BLaER1 treated with 17β-estradiol and CSF1 and Interleukin-3, amounts not matched to agents 10 nM and 100 nM (cell line): ENCODE measurements around the gene FHOD3.
A peak's percentile ranks its signal among the peaks of the same experiment; 100 is the strongest.

Experiments used
- H3K27ac ChIP-seq, 11 experiments: shearing (Covaris generic); formaldehyde crosslinking; 2 replicates each; pipeline ENCODE4 v1.8.1; 2022
- H3K27me3 ChIP-seq, 11 experiments: shearing (Covaris generic); formaldehyde crosslinking; 2 replicates each; pipeline ENCODE4 v1.8.1; 2022
- H3K36me3 ChIP-seq, 11 experiments: shearing (Covaris generic); formaldehyde crosslinking; 2 replicates each; pipeline ENCODE4 v1.8.1; 2022
- H3K4me1 ChIP-seq, 10 experiments: shearing (Covaris generic); formaldehyde crosslinking; 2 replicates each; pipeline ENCODE4 v1.8.1; 2022
- H3K4me2 ChIP-seq, 11 experiments: shearing (Covaris generic); formaldehyde crosslinking; 2 replicates each; pipeline ENCODE4 v1.8.1; 2022
- H3K4me3 ChIP-seq, 10 experiments: shearing (Covaris generic); formaldehyde crosslinking; 2 replicates each; pipeline ENCODE4 v1.8.1; 2022
- H3K9ac ChIP-seq, 11 experiments: shearing (Covaris generic); formaldehyde crosslinking; 2 replicates each; pipeline ENCODE4 v1.8.1; 2022
- H3K9me3 ChIP-seq, 11 experiments: shearing (Covaris generic); formaldehyde crosslinking; replicated peaks in 1 of 11; 2 replicates each; pipeline ENCODE4 v1.8.1; 2022
- H4K20me1 ChIP-seq, 11 experiments: shearing (Covaris generic); formaldehyde crosslinking; 2 replicates each; pipeline ENCODE4 v1.8.1; 2022
- Cebpa-rat ChIP-seq, 11 experiments: shearing (Covaris generic); IDR thresholded peaks; 2 replicates each; pipeline ENCODE4 v1.8.1; 2022

The FHOD3 gene

GRCh38 chr18:36364911-36365624 is 67.6 kb downstream of the FHOD3 start:
- TF ChIP-seq Cebpa-rat (IDR thresholded peaks at IDR 0.05) = no peak
- Histone ChIP-seq H3K36me3 (no peaks in the 10 kb centered on the region), H4K20me1 (no peaks in the 10 kb centered on the region), H3K9ac (no peak overlapping the region), H3K4me1 (no peaks in the 10 kb centered on the region), H3K9me3 (peaks cover 0 to 14% (median 5%) of the 10 kb centered on the region in 11 experiments; a peak in 11 of 22 replicates), H3K4me3 (no peak overlapping the region), H3K27me3 (peaks cover 0 to 5% (median 0%) of the 10 kb centered on the region in 11 experiments; a peak in 1 of 22 replicates), H3K4me2 (no peak overlapping the region), H3K27ac (no peak overlapping the region)

GRCh38 chr18:36365836-36366775 is 68.6 kb downstream of the FHOD3 start:
- H3K4me3 ChIP-seq = no peak overlapping the region
- TF ChIP-seq Cebpa-rat (IDR thresholded peaks at IDR 0.05) = no peak
- H3K4me1 ChIP-seq = no peaks in the 10 kb centered on the region
- peaks cover 0 to 15% (median 0%) of the 10 kb centered on the region in 11 experiments; a peak in 2 of 22 replicates for H3K27me3 ChIP-seq
- H4K20me1 ChIP-seq = no peaks in the 10 kb centered on the region
- no peak overlapping the region for H3K9ac ChIP-seq
- H3K9me3 ChIP-seq = peaks cover 0 to 22% (median 11%) of the 10 kb centered on the region in 11 experiments; a peak in 18 of 22 replicates
- H3K27ac ChIP-seq = no peak overlapping the region
- no peaks in the 10 kb centered on the region for H3K36me3 ChIP-seq
- no peak overlapping the region for H3K4me2 ChIP-seq

GRCh38 chr18:36366994-36367839 is 69.7 kb downstream of the FHOD3 start:
- H3K9ac ChIP-seq = no peak overlapping the region
- H3K36me3 ChIP-seq = no peaks in the 10 kb centered on the region
- peaks cover 0 to 27% (median 0%) of the 10 kb centered on the region in 11 experiments; a peak in 7 of 22 replicates for H3K27me3 ChIP-seq
- H3K27ac ChIP-seq = no peak overlapping the region
- no peak overlapping the region for H3K4me2 ChIP-seq
- no peaks in the 10 kb centered on the region for H4K20me1 ChIP-seq
- H3K9me3 ChIP-seq = peaks cover 0 to 31% (median 15%) of the 10 kb centered on the region in 11 experiments; a peak in 18 of 22 replicates
- no peak overlapping the region for H3K4me3 ChIP-seq
- TF ChIP-seq Cebpa-rat (IDR thresholded peaks at IDR 0.05) = no peak
- H3K4me1 ChIP-seq = peaks cover 0 to 5% (median under 1%) of the 10 kb centered on the region in 10 experiments; a peak in 4 of 20 replicates

GRCh38 chr18:36368889-36369288 is 71.4 kb downstream of the FHOD3 start:
- Histone ChIP-seq H3K9me3 (peaks cover 0 to 18% (median 12%) of the 10 kb centered on the region in 11 experiments; a peak in 16 of 22 replicates), H3K36me3 (no peaks in the 10 kb centered on the region), H3K4me1 (peaks cover 7 to 18% (median 13%) of the 10 kb centered on the region in 10 experiments), H3K27me3 (peaks cover 0 to 42% (median 0%) of the 10 kb centered on the region in 11 experiments; a peak in 7 of 22 replicates), H3K4me3 (no peak overlapping the region), H3K4me2 (no peak overlapping the region), H4K20me1 (peaks cover 0 to 12% (median 0%) of the 10 kb centered on the region in 11 experiments; a peak in 1 of 22 replicates), H3K9ac (no peak overlapping the region), H3K27ac (no peak overlapping the region)
- no peak for TF ChIP-seq Cebpa-rat (IDR thresholded peaks at IDR 0.05)

- peak overlapping the region in 1 of 11 experiments; percentile 25; a peak in 2 of 22 replicates for H3K27ac ChIP-seq
- H3K4me1 ChIP-seq = peaks cover 7 to 18% (median 13%) of the 10 kb centered on the region in 10 experiments
- H4K20me1 ChIP-seq = peaks cover 0 to 12% (median 0%) of the 10 kb centered on the region in 11 experiments; a peak in 3 of 22 replicates
- peaks cover 0 to 70% (median 0%) of the 10 kb centered on the region in 11 experiments; a peak in 7 of 22 replicates for H3K27me3 ChIP-seq
- H3K9ac ChIP-seq = no peak overlapping the region
- peaks cover 0 to 18% (median 12%) of the 10 kb centered on the region in 11 experiments; a peak in 16 of 22 replicates for H3K9me3 ChIP-seq
- no peaks in the 10 kb centered on the region for H3K36me3 ChIP-seq
- peak in 4 of 11 experiments; percentile 26 to 50 (median 40); a peak in 3 of 22 replicates for TF ChIP-seq Cebpa-rat (IDR thresholded peaks at IDR 0.05)
- no peak overlapping the region for H3K4me3 ChIP-seq
- H3K4me2 ChIP-seq = peak overlapping the region; percentile 20 to 73 (median 53); a peak in 21 of 22 replicates
Measured at GRCh38 chr18:36372903-36373311, 75.4 kb downstream of the FHOD3 start.

- Histone ChIP-seq H3K9ac (no peak overlapping the region), H3K36me3 (no peaks in the 10 kb centered on the region), H3K27me3 (peaks cover 0 to 70% (median 0%) of the 10 kb centered on the region in 11 experiments; a peak in 7 of 22 replicates), H4K20me1 (peaks cover 0 to 12% (median 0%) of the 10 kb centered on the region in 11 experiments; a peak in 3 of 22 replicates), H3K9me3 (peaks cover 0 to 18% (median 12%) of the 10 kb centered on the region in 11 experiments; a peak in 16 of 22 replicates), H3K4me3 (no peak overlapping the region), H3K27ac (no peak overlapping the region), H3K4me2 (no peak overlapping the region), H3K4me1 (peaks cover 7 to 18% (median 13%) of the 10 kb centered on the region in 10 experiments)
- TF ChIP-seq Cebpa-rat (IDR thresholded peaks at IDR 0.05) = no peak
Measured at GRCh38 chr18:36374262-36374661, 76.7 kb downstream of the FHOD3 start.

- Histone ChIP-seq H3K4me2 (no peak overlapping the region), H3K36me3 (no peaks in the 10 kb centered on the region), H3K4me3 (no peak overlapping the region), H4K20me1 (peaks cover 0 to 12% (median 0%) of the 10 kb centered on the region in 11 experiments; a peak in 3 of 22 replicates), H3K27ac (no peak overlapping the region), H3K9ac (no peak overlapping the region), H3K9me3 (peaks cover 0 to 18% (median 12%) of the 10 kb centered on the region in 11 experiments; a peak in 16 of 22 replicates), H3K27me3 (peaks cover 0 to 64% (median 0%) of the 10 kb centered on the region in 11 experiments; a peak in 7 of 22 replicates), H3K4me1 (peaks cover 7 to 18% (median 13%) of the 10 kb centered on the region in 10 experiments)
- no peak for TF ChIP-seq Cebpa-rat (IDR thresholded peaks at IDR 0.05)
Measured at GRCh38 chr18:36375118-36375517, 77.6 kb downstream of the FHOD3 start.

- peaks cover 0 to 12% (median 0%) of the 10 kb centered on the region in 11 experiments; a peak in 3 of 22 replicates for H4K20me1 ChIP-seq
- H3K27ac ChIP-seq = no peak overlapping the region
- peaks cover 0 to 8% (median 4%) of the 10 kb centered on the region in 11 experiments; a peak in 13 of 22 replicates for H3K9me3 ChIP-seq
- H3K27me3 ChIP-seq = peaks cover 0 to 55% (median 0%) of the 10 kb centered on the region in 11 experiments; a peak in 7 of 22 replicates
- H3K4me1 ChIP-seq = peaks cover 7 to 18% (median 13%) of the 10 kb centered on the region in 10 experiments
- H3K4me3 ChIP-seq = no peak overlapping the region
- no peak overlapping the region for H3K4me2 ChIP-seq
- no peak overlapping the region for H3K9ac ChIP-seq
- TF ChIP-seq Cebpa-rat (IDR thresholded peaks at IDR 0.05) = no peak
- H3K36me3 ChIP-seq = no peaks in the 10 kb centered on the region
Measured at GRCh38 chr18:36376361-36376760, 78.8 kb downstream of the FHOD3 start.
